UCSD-AML1 (cell line): Measurements from ENCODE around the gene ROS1.
"Not testable (repeated sequence)": the region's sequence is repeated elsewhere in the genome, so short reads cannot be mapped to it uniquely, and the experiment has no call there.

ENCODE experiments used
- DNase-seq: peaks from one replicate; lab custom pipeline; 2025; ENCODE audit not compliant: unreplicated experiment; lab: John Stamatoyannopoulos, UW

Gene ROS1

DNA sequence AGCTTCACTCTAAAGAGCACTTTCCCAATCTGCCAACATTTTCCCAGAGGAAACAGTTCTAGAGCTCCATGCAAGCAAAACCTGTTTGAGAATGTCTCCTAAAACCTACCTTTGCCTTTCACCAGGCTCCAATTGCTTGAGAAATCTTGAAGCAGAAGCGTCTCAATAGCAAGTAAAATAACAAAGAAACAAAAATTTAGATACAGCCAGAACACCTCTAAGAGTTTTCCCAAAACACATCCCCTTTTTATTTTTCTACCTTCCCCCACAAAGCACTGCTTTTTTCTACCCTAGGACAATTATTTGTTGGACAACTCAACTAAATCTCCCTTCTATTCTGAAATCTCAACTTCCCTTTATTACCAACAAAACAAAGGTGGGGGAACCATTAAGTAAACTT, 156.8 kb downstream of the ROS1 start:
- DNase-seq: no peak

DNA sequence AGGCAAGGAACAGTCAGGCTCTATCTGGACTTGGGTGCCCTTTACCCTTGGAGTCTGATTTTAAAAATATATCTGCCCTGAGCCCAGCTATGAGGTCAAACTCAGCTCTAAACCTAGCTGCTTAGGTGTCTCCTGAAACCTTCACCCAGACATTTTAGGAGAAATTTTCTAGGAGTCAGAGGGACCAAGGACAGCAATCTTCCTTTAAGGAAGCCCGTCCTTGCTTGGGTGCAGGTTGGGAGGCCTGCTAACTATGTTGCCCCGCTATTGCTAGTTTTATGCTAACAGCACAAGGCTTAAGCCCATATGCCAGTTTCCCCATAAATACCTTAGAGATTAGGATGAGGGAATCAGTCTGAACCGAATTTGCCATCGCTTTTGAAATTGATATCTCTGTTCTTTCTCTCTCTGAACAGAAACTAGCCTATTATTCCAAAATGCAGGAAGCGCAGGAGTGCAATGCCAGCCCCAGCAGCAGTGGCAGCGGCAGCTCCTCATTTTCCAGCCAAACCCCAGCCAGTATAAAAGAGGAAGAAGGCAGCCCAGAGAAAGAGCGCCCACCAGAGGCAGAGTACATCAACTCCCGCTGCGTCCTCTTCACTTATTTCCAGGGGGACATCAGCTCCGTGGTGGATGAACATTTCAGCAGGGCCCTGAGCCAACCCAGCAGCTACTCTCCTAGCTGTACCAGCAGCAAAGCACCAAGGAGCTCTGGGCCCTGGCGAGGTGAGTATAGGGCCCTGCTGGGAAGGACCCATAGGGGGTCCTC, 157.8 kb downstream of the ROS1 start:
- DNase-seq: no peak

DNA sequence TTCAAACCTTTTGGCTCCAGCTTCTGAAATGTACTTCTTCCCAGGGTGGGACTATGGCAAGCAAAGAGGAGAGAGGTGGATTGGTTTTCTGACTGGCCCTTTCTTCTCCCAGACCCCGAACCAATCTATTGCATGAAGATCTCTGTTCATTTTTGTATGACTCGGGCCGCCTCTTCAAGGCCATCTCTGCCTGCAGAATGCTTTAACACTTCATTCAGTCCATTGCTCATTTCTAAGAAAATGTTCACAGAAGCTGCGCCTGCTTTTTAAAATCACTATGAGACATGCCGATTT, 158.7 kb downstream of the ROS1 start:
- no peak for DNase-seq

DNA sequence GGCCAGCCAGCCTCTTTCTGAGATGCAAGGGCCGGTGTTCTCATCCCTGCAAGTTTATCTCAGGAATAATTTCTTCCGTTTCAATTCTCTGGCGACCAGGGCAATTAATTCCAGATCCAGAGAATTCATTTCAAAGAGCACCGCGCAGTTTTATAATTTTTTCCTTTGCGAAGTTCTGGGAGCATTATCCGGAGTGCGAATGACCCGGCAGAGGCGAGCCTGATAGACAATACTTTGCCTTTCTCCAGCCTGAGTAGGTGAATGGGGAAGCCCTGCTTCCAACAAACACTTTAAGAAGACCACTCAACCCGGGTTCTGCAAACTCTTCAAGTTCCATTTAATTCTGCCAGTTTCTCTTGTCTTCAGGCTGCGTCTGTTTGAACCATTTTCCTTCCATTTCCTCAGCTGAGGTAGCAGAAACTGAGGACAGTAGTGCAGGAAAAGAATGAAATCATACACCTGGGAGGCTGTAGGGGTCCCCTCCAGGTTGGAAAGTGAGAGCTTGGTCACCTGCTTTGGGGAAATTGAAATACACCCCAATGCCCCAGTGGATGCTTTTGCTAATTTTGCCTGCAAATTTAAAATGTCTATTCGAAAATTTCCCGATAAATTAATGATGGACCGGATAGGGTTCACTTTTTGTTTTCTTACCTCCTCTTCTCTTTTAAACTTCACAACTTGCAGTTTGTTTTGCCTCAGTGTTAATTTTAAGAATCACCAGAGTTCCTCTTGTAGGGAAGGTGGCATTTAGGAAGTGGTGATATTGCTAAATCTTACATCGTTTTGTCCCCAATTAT, 159.3 kb downstream of the ROS1 start:
- no peak for DNase-seq

DNA sequence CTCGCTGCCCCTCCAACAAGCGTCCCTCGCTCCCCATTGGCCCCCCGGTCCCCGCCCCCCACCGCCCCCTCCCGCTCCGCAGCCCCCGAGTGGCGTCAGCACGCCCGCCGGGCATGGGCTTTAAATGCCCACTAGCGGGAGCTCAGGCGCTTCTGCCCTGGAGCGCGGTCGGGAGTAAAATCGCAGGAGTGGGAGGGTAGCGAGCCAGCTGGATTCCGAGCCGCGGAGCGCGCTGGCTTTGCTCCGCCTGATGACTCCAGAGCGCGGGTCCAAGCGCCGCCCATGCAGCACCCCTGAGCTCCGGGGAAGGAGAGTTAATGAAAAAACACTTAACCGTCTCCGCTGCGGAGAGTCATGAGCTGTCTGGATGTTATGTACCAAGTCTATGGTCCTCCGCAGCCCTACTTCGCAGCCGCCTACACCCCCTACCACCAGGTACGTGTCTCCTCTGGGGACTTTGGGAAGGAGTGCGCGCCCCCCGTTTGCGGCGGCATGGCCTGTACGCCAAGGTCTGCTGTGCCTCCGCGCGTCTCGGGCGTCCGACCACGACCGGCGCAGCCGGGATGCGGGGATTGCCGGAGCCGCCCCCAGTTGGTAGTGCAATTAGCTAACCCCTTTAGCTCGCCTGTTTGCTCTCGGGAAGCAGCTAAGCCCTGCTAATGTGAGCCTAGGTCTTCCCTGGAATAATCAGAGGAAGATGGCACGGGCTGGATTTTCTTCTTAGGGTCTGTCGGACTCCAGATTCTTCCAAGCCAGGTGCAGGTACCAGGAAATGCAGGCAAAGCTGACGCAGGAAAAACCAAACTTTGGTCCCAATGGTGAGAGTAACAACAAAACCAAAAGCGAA, 160.1 kb downstream of the ROS1 start, which contains the start of gene VGLL2:
Gene VGLL2 (plus strand): TSS at position 149 of the 847 bp plus-strand sequence. CDS start 206 bp downstream, at position 355.
- DNase-seq: no peak

DNA sequence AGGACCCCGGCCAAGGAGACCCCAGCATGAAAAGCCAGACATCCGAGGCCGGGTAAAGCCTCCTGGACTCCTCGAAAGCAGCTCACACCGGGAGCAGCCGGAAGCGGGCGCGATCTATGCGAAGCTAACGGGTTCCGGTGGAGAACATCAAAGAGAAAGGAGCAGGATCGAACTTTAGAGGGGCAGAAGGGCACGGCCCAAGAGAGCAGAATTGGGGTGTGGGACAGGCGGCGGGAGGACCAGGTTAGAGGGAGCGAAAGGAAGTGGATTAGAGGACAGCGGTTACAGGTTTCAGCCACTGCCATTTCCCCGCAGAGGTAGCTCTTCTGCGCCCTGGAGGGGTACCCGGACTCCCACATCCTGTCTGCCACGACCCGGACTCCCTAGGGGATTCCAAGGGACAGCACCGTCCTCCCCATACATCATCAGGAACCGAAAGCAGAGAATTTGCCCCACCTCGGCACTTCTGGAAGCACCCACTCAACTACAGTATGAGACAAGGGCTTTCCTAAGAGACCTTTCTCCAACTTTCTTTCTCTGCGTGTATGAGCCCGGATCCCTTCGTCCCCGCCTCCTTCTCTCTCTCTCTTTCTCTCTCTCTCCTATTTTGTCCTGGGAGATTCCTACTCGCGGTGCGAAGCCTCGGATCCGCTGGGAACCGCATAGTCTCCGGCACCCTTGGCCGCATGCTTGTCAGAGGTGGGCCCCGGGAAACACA, 160.9 kb downstream of the ROS1 start:
- DNase-seq: no peak

DNA sequence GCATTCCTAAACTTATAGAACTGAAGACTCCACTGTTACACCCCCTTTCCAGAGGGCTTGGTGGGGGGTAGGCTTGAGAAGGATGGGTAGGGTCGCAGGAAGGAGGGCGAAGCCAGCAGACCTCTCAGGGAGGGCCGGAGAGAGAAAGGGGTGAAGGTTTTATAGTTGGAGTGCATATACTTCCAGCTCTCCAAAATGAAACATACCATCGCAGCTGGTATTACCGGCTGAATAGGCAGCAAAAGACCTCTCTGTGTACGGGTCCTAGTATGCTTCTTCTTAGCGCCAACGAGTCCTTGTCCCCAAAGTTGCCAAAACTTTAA, 161.4 kb downstream of the ROS1 start:
- no peak for DNase-seq

DNA sequence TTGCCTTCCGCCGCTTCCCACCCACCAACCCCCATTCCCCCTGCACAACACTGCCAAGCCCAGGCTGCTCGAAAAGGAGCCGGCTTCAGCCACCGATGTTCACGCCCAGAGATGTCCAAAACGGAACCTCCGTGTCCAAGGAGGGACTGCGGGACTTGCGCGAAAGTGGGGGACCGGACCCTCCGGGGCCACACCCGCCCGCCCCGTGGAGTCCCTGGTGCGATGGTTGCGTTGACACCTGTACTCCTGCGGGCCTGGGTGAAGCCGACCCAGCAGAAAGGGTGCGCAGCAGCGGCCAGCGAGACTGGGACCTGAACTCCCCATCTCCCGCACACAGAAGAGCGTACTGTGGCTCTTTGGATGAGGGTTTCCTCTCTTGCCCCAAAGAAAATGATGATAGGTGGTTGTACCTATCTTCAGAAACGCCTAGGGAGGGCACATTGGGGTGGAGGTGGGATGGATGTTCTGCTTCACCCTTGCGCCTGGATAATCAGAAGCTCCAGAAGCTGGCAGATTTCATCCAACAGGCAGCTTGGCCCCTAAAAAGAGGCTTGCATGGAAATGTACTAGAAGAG, 162.3 kb downstream of the ROS1 start:
- no peak for DNase-seq

DNA sequence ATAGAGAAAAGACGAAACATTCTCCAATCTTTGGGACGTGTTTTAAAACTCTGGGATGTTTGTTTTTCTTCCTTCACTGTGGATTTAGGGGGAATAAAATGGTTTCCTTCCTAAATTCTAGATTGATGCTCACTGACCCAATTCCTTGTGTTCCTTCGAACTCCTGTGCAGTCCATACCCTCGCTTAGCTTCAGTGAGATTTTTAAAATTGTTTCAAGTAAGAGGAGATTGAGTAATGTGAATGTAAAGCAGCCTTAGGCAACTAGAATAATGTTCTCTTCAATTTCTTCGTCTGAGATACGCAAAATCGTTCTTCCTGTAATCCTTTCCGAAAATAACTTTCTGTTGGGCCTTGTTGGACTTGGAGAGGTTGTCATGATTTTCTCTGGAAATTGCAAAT, 162.9 kb downstream of the ROS1 start:
- no peak for DNase-seq

DNA sequence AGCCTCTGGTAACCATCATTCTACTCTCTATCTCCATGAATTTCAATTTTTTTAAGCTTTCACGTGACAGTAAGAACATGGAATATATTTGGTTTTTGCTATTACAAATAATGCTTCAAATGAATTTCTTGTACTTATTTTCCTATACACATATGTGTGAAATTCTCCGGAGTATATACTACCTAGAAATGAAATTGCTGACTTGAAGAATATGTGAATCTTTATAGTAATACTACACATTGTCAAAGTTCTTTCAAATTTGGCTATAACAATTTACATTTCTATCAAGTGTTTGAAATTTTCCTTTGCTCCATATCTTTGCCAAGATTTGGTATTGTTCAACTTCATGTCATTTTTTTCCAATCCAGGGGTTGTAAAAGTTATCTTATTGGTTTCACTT, 172.0 kb downstream of the ROS1 start:
- no peak for DNase-seq

DNA sequence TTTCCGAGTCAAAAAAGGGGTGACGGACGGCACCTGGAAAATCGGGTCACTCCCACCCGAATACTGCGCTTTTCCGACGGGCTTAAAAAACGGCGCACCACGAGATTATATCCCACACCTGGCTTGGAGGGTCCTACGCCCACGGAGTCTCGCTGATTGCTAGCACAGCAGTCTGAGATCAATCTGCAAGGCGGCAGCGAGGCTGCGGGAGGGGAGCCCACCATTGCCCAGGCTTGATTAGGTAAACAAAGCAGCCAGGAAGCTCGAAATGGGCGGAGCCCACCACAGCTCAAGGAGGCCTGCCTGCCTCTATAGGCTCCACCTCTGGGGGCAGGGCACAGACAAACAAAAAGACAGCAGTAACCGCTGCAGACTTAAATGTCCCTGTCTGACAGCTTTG, 180.8 kb downstream of the ROS1 start:
- not testable (repeated sequence) for DNase-seq

DNA sequence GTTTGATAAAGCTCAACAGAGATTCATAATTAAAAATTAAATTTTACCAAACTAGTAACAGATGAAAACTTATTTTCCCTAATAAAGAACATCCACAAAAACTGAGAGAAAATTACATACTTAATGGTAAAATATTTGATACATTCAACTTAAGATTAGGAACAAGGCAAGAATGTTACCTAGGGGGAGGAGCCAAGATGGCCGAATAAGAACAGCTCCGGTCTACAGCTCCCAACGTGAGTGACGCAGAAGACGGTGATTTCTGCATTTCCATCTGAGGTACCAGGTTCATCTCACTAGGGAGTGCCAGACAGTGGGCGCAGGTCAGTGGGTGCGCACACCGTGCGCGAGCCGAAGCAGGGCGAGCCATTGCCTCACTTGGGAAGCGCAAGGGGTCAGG, 181.2 kb downstream of the ROS1 start:
- not testable (repeated sequence) for DNase-seq
